Peyer's patch (tissue), 4 donors: ENCODE data around the gene HIVEP2. TPM values are rescaled to one million over a fixed set of nuclear protein-coding genes. Genes with fewer than 3 reads are reported as not detected.

Source experiments
- DNase-seq, 3 donors: peaks; one replicate each; pipeline ENCODE4 v3.0.0-alpha.2; 2017 to 2019
- H3K27ac ChIP-seq, 4 donors: fragments of 200-600 bp; sonication (generic); one replicate each; pipeline ENCODE4 v1.5.1; 2016 to 2019
- H3K27me3 ChIP-seq, 2 donors: fragments of 200-600 bp; sonication (generic); one replicate each; pipeline ENCODE4 v1.5.1; 2019
- H3K36me3 ChIP-seq, 3 donors: fragments of 200-600 bp; sonication (generic); one replicate each; pipeline ENCODE4 v1.5.1; 2016 to 2019
- H3K4me1 ChIP-seq, 4 donors: fragments of 200-600 bp; sonication (generic); one replicate each; pipeline ENCODE4 v1.5.1; 2016 to 2019
- H3K4me3 ChIP-seq, 4 donors: fragments of 200-600 bp; sonication (generic); 1 replicate in 3 of 4; 2 replicates in 1 of 4; pipeline ENCODE4 v1.5.1; 2016 to 2019; ENCODE audit warnings: mild to moderate bottlenecking in 1 of 4
- H3K9me3 ChIP-seq, 4 donors: fragments of 200-600 bp; sonication (generic); one replicate each; pipeline ENCODE4 v1.5.1; 2016 to 2019; ENCODE audit warnings: mild to moderate bottlenecking in 1 of 4
- POLR2A ChIP-seq, 2 donors: fragments of 450-650 bp; IDR thresholded peaks; one replicate each; pipeline ENCODE4 v1.5.1; 2017; ENCODE audit warnings: antibody characterized with exemption in 2 of 2, mild to moderate bottlenecking in 2 of 2, moderate library complexity in 2 of 2
- total RNA-seq, 4 donors: library from RNA; depleted of rRNA; stranded (reverse); fragments of >200 nt; gene quantifications; one replicate each; pipeline ENCODE4 v1.1.0, GENCODE V29; 2016
- TF ChIP-seq, protein P1 (sequence below), 6 experiments: fragments of 450-650 bp in 4 of 6; fragments of 200-600 bp in 2 of 6; sonication (generic) in 1 of 6; IDR thresholded peaks; one replicate each; pipeline ENCODE4 v1.5.1; 2017 to 2019; ENCODE audit warnings: antibody characterized with exemption in 6 of 6, mild to moderate bottlenecking in 3 of 6, moderate library complexity in 1 of 6

HIVEP2 gene
- total RNA-seq, 4 donors from 2014 or later: 14.4 to 35.5 (median 19.5) TPM

GRCh38 chr6:142938510-142938909 lies 6.5 kb downstream of the HIVEP2 start:
- Histone ChIP-seq H3K4me1 (peaks cover 0 to 21% (median 8%) of the 10 kb centered on the region in 4 donors), H3K36me3 (no peaks in the 10 kb centered on the region), H3K27ac (peak overlapping the region in 1 of 4 donors; percentile 19), H3K4me3 (no peak overlapping the region), H3K27me3 (no peaks in the 10 kb centered on the region), H3K9me3 (no peaks in the 10 kb centered on the region)
- TF ChIP-seq POLR2A (IDR thresholded peaks at IDR 0.05): no peak
- TF ChIP-seq, protein P1, sequence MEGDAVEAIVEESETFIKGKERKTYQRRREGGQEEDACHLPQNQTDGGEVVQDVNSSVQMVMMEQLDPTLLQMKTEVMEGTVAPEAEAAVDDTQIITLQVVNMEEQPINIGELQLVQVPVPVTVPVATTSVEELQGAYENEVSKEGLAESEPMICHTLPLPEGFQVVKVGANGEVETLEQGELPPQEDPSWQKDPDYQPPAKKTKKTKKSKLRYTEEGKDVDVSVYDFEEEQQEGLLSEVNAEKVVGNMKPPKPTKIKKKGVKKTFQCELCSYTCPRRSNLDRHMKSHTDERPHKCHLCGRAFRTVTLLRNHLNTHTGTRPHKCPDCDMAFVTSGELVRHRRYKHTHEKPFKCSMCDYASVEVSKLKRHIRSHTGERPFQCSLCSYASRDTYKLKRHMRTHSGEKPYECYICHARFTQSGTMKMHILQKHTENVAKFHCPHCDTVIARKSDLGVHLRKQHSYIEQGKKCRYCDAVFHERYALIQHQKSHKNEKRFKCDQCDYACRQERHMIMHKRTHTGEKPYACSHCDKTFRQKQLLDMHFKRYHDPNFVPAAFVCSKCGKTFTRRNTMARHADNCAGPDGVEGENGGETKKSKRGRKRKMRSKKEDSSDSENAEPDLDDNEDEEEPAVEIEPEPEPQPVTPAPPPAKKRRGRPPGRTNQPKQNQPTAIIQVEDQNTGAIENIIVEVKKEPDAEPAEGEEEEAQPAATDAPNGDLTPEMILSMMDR (IDR thresholded peaks at IDR 0.05): peak in 1 of 6 experiments; percentile 3
- no peak for DNase-seq

DNA sequence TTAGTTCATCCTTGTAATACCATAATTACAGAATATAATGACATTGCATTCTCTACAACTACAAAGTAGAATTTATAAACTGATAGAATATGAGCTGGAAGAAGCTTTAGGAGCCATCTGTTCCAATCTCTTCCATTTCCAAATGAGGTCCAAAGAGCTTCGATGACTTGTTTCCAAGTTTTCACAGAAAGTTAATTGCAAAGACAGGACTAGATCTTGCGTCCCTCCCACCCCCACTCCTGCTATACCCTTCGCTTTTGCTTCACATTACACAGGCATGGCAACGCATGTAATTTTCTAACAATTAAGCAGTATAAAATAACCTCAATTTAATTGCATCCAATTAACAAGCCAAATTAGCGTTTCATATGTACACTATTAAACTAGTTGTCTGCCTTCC lies 7.0 kb downstream of the HIVEP2 start:
- DNase-seq: no peak
- no peaks in the 10 kb centered on the region for H3K36me3 ChIP-seq
- H3K27me3 ChIP-seq: no peaks in the 10 kb centered on the region
- peaks cover 0 to 15% (median 7%) of the 10 kb centered on the region in 4 donors for H3K4me1 ChIP-seq
- H3K4me3 ChIP-seq: no peak overlapping the region
- H3K9me3 ChIP-seq: no peaks in the 10 kb centered on the region
- TF ChIP-seq POLR2A (IDR thresholded peaks at IDR 0.05): no peak
- TF ChIP-seq, protein P1 (IDR thresholded peaks at IDR 0.05): no peak
- no peak overlapping the region for H3K27ac ChIP-seq

GRCh38 chr6:142935553-142936517 lies 9.1 kb downstream of the HIVEP2 start:
- H3K4me3 ChIP-seq: peak overlapping the region in 2 of 4 donors; percentile 6 to 19
- peaks cover 0 to 15% (median 9%) of the 10 kb centered on the region in 4 donors for H3K4me1 ChIP-seq
- no peaks in the 10 kb centered on the region for H3K36me3 ChIP-seq
- H3K27ac ChIP-seq: peak overlapping the region in 3 of 4 donors; percentile 6 to 73 (median 28)
- no peak for TF ChIP-seq POLR2A (IDR thresholded peaks at IDR 0.05)
- TF ChIP-seq, protein P1 (IDR thresholded peaks at IDR 0.05): no peak
- H3K27me3 ChIP-seq: no peaks in the 10 kb centered on the region
- peak in 2 of 3 donors; percentile 74 for DNase-seq
- H3K9me3 ChIP-seq: no peaks in the 10 kb centered on the region

GRCh38 chr6:142934599-142934998 lies 10.4 kb downstream of the HIVEP2 start:
- TF ChIP-seq, protein P1 (IDR thresholded peaks at IDR 0.05): no peak
- no peak for TF ChIP-seq POLR2A (IDR thresholded peaks at IDR 0.05)
- no peak overlapping the region for H3K4me3 ChIP-seq
- peak overlapping the region in 2 of 4 donors; percentile 3 to 73 for H3K27ac ChIP-seq
- H3K36me3 ChIP-seq: no peaks in the 10 kb centered on the region
- peak in 1 of 3 donors; percentile 52 for DNase-seq
- H3K27me3 ChIP-seq: no peaks in the 10 kb centered on the region
- peaks cover 0 to 13% (median 9%) of the 10 kb centered on the region in 4 donors for H3K4me1 ChIP-seq
- no peaks in the 10 kb centered on the region for H3K9me3 ChIP-seq

DNA sequence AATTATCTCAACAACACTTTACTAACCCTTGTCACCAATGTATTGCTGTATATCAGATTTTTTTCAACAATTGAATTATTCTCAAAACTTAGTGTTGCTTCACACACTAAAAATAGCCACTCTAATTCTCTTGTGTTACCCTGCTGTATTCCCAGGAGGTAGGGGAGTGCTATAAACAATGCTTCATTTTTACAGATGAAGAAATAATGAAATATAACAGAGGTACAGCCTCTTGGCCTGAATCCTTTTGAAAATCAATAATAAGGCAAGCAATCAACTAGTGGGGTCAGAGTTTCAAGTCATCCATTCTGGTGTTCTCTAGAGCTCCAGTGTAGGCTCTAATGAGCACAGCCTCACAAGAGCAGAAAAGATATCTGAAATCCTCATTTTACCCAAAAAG lies 10.9 kb downstream of the HIVEP2 start:
- no peak for TF ChIP-seq POLR2A (IDR thresholded peaks at IDR 0.05)
- TF ChIP-seq, protein P1 (IDR thresholded peaks at IDR 0.05): no peak
- H3K27ac ChIP-seq: peak overlapping the region in 1 of 4 donors; percentile 73

More for the DNA sequence above, 10.9 kb downstream of the HIVEP2 start:
- Histone ChIP-seq H3K27me3 (no peaks in the 10 kb centered on the region), H3K4me3 (no peak overlapping the region), H3K36me3 (no peaks in the 10 kb centered on the region), H3K4me1 (peaks cover 0 to 11% (median 9%) of the 10 kb centered on the region in 4 donors), H3K9me3 (no peaks in the 10 kb centered on the region)
- DNase-seq: no peak
